Measurements from ENCODE around the gene WWC2. TPM values are rescaled to one million over a fixed set of nuclear protein-coding genes. Genes with fewer than 3 reads are reported as not detected.

The WWC2 gene
- polyA plus RNA-seq, 3 donors, result 4.8 to 8.9 (median 6.7) TPM

DNA sequence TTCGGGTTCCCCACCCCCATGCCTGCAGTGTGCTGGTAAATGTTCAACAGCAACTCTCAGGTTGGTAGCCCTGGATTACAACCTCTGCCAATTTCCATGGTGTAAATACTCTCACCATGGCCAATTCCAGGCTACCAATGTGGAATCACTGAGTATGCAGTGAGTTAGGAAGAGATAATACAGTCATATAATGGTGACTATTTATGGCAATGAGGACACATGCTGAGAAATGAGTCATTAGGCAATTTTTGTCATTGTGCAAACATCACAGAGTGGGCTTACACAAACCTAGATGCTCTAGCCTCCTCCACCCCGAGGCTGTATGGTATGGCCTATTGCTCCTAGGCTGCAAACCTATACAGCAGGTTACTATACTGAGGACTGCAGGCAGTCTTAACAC is 227.8 kb downstream of the WWC2 start:
- WGBS, 3 donors, result 43 to 79% (median 79%) methylated on average over 2 of the region's 2 CpGs

DNA sequence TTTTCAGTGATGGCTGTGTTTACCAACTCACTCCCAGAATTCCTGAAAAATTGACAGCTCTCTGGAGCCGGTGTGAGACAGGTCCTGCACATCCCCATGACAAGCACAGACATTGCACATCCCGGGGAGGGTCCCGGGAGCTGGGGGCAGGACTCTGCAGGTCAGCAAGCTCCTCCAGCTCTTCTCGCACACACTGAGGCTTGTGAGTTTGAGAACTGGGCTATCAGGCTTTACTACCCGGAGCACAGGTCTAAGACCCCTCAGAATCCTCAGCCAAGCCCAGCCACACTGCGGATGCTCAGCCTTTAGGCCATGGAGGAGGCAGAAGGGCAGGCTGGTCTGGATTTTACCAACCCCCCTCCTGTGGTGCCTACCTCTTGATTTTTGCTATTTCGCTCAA is 228.8 kb downstream of the WWC2 start:
- 89 to 94% (median 91%) methylated on average over 7 of the region's 7 CpGs for WGBS, 3 donors
- no peak overlapping the region for H3K27ac ChIP-seq (ENCODE audit: low read depth, low read length)

More for the DNA sequence above, 227.8 kb downstream of the WWC2 start:
- H3K27ac ChIP-seq (ENCODE audit: low read depth, low read length), result no peak overlapping the region

DNA sequence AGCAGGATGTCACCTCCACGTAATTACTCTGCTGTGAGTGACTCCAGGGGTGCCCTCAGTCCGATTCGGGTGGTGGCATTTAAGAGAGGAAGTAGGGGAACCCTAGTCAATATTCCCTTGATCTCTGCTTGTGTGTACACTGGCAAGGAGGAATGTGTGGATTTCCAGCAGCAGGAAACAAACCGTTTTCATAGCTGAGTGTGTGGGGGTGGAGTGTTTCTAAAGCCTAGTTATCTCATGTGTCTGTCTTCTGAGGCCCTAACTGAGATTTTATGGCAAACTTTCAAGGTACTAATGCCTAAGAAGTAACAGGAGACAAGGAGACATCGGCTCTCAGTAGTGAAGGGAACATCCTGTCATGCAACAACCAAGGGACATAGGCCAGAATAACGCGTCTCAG is 229.8 kb downstream of the WWC2 start:
- WGBS, 3 donors, result 46 to 51% (median 48%) methylated on average over 7 of the region's 7 CpGs
- H3K27ac ChIP-seq (ENCODE audit: low read depth, low read length), result no peak overlapping the region

DNA sequence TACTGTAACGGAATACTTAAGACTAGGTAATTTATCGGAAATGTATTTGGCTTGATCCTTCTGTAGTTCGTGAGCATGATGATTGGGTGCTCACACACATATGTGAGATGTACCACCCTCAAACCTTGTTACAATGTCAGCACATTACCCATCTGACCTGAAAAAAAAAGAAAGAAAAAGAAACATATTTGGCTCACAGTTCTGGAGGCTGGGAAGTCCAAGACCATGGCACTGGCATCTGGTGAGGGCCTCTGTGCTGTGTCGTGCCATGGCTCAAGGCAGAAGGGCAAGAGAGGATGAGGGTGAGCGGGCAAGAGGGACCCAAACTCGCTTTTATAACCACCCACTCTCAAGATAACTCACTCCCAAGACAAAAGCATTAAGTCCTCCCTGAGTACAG is 230.2 kb downstream of the WWC2 start:
- 86 to 93% (median 89%) methylated on average over 6 of the region's 6 CpGs for WGBS, 3 donors

DNA sequence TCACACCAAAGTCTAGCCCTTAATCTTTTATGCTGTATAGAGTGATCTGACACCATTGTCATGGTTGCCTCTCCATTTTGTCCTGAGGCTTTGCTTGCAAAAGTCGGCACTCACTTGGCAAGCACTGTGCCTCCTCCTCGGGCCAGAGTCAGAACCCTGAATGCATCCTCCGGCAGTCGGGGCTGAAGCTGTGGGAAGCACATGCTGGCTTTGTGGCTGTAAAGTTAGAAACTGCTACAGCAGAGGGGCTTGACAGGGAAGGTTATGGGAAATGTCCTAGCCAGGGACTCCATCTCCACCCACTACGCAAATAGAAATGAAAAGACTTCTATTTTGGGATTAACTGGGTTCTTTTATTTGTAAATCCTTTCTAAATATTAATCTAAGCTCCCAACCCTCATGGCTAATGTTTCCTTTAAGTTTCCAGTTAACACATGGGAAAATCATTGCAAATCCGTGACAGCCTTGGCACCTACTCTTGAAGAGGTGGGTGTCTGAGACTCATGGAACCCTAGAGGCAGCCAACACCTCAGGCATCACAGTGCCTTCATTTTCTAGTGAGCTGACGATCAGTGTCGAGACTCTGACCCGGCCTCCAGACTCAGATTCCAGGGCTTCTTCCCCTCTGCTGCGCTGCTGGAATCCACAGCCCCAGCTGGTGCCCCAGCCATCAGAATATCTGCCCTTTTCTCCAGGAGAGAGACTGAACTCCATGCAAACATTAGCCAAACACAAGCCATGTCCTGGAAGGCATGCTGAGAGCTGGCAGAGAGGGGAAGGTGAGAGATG is 231.1 kb downstream of the WWC2 start:
- H3K27ac ChIP-seq (ENCODE audit: low read depth, low read length), result no peak overlapping the region
- 74 to 77% (median 75%) methylated on average over 10 of the region's 10 CpGs for WGBS, 3 donors

More for the DNA sequence above, 230.2 kb downstream of the WWC2 start:
- no peak overlapping the region for H3K27ac ChIP-seq (ENCODE audit: low read depth, low read length)

DNA sequence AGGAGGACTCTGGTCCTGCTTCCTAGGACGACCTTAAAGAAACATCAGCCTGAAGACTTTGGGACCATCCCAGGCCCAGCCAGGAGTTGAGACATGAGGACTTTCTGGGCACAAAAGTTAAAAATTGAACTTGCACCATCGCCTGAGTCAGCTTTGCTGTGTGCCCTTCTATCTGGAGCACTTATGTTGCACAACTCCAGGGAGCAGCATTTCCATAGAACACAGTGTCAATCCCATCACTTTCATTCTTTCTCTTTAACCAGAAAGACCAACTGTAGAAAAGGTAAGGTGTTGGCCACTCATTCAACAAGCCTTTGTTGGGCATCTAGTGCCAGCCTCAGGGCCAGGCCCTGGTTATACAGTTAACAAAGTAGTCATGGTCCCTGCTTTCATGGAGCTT is 231.8 kb downstream of the WWC2 start:
- no peak overlapping the region for H3K27ac ChIP-seq (ENCODE audit: low read depth, low read length)
- WGBS, 3 donors, result 93 to 100% (median 94%) methylated on average over 2 of the region's 2 CpGs

DNA sequence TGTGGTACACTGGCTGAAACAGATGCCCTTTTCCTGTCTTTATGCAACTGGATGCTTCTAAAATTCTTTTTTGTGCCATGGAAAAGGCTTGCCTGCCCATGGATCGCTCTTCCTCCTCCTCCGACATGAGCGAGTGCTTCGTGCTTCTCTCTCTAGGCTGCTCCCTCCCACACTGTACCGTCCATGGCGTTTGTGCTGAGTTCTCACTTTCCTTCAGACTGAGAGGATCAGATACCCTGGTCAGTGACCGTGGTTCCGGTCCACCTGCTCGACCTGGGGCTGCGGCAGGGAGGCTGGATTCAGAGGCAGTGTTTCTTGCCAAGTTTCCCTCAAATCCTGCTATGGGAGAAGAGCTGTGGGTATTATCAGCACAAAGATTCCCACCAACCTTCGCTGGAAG is 233.4 kb downstream of the WWC2 start:
- 69 to 83% (median 70%) methylated on average over 11 of the region's 11 CpGs for WGBS, 3 donors
- H3K27ac ChIP-seq (ENCODE audit: low read depth, low read length), result no peak overlapping the region

DNA sequence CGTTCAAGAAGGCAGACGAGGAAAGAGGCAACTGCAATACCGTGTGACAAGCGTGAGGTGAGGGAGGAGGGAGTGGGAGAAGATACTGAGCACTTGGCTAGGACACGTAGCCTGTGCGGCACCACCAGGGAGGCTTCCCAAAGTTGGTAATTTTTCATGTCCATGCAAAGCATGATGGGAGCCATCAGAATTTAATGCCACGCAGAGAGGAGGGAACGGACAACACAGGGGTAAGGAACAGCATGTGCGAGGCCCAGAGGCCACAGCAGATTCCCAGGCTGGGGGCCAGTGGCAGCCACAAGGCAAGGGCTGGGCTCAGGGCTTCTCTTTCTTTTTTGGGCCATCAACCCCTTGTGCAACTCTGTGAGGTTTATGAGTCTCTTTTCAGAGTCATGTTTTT is 234.1 kb downstream of the WWC2 start:
- H3K27ac ChIP-seq (ENCODE audit: low read depth, low read length), result no peak overlapping the region
- WGBS, 3 donors, result 91 to 95% (median 92%) methylated on average over 9 of the region's 9 CpGs

DNA sequence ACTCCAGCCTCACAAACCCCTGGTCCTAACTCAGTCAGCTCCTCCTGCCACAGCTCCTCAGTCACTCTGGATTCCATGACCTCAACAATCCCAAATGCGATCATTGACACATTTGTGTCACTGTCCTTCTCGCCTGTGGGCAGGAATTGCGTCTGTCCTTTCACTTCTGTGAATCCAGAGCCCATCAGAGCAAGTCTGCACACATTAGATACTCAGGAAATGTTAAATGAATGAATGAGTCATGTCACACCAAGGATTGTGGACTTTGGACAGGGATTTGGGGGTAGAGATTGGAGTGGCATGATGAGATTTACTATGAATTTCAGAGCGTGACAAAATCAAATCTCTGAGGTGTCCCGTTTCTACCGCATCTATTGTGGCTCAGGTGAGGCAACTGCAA is 234.9 kb downstream of the WWC2 start:
- no peak overlapping the region for H3K27ac ChIP-seq (ENCODE audit: low read depth, low read length)
- 82 to 90% (median 87%) methylated on average over 6 of the region's 6 CpGs for WGBS, 3 donors

DNA sequence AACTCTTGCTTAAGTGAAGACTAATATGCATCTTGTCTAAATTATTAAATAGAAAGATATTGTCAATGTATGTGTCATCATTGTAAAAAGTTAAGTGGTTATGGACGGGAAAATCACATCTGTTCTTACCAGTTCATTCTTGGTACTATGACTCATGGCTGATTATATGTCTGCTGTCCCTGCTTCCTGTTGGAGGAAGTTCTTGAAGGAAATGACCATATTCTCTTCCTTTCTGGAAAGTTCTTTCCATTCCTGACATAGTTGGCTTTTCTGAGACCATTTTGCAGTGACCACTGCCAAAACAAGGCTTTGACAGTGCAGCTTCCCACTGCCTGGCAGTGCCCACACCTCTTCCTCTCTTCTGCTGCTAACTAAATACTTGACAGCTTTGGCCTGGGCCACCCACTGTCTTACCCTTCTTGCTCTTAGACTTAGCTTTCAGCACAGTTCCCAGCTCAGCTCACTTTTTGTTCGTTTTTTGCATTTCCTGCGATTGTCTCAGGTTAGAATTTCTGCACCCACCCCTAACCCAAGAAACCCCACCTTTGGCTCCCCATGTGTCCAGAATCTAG is 236.4 kb downstream of the WWC2 start:
- H3K27ac ChIP-seq (ENCODE audit: low read depth, low read length), result no peak overlapping the region
- WGBS, 3 donors, result 59 to 67% (median 63%) methylated on average over 3 of the region's 3 CpGs

DNA sequence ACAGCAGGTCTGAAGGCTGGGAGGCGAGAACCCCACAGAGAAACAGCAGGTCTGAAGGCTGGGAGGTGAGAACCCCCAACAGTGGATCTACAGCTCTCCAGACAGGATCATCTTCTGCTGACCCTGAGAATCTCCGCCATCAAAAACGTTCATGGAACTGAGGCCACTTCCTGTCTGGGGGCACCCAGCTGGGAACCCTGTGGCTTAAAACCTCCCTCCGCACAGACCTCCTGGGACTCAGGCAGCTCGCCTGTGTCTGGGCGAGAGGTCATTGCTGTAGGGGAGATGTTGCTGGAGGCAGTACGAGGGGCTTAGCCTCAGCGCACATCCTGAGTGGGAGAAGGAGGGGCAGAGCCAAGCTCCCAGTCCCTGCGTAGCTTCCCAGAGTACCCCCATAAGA is 238.3 kb downstream of the WWC2 start:
- WGBS, 3 donors, result 81 to 88% (median 85%) methylated on average over 9 of the region's 9 CpGs
- no peak overlapping the region for H3K27ac ChIP-seq (ENCODE audit: low read depth, low read length)

DNA sequence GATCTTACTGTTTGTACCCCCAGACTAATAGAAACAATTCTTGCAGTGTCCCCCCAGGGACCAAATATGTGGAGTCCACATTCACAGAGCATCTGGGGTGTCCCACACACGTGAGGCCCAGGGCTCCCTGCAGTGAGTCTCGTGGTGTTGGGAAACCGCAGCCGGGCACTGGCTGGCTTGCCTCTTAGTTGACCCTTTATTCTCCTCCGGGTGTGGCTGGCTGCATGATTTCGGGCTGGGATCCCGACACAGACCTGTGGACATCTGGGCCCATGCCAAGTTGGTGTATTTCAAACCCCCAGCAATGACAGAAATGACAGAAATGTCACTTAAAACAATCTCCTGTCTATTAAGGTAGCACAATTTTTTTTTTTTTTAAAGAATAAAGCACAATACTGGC is 238.8 kb downstream of the WWC2 start:
- 64 to 77% (median 67%) methylated on average over 7 of the region's 7 CpGs for WGBS, 3 donors
- H3K27ac ChIP-seq (ENCODE audit: low read depth, low read length), result no peak overlapping the region

DNA sequence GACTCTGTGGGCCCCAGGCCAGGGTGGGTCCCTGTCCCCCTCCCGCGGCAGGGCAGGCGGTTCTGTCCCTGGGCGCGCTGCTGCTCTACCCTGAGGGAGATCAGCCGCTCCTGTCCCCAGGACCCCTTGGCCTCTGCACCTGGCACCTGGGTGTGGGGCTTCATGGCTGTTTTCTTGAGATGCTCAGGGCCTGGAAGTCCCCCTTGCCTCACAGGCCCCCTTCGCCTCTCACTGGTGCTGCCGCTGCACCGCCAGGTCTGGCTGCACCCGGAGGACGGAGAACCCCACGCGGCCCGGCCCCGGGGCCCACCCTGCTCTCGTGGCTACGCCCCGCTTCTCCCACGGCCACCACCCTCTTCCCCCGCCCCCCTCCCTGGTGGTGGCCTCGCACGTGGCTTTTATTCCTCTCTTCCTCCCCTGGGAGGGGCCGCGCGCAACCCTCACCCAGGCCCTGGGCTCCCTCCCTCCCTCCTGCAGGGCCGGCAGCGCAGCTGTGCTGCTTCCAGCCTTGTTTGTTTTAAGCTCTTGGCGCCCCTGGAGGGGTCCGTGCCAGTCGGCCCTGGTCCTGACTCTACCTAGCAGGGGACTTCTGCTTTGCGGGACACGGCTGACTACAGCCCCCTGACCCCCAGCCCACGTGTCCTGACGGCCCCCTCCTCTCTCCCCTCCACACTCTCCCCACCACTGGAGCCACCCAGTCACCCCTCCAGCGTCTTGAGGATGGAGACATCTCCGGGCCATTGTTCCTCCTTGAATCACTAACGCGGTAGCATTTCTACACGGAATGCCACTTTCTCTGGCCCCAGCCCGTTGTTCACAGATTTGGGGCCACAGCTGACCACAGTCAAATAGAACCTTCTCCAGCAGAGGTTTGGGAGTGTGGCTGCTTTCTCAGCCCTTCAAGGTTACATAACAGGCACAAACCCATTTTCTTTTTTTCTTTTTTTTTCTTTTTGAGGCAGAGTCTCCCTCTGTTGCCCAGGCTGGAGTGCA is 243.8 kb downstream of the WWC2 start:
- WGBS, 3 donors, result 24 to 28% (median 27%) methylated on average over 38 to 40 of the region's 40 CpGs
- H3K27ac ChIP-seq (ENCODE audit: low read depth, low read length), result no peak overlapping the region

DNA sequence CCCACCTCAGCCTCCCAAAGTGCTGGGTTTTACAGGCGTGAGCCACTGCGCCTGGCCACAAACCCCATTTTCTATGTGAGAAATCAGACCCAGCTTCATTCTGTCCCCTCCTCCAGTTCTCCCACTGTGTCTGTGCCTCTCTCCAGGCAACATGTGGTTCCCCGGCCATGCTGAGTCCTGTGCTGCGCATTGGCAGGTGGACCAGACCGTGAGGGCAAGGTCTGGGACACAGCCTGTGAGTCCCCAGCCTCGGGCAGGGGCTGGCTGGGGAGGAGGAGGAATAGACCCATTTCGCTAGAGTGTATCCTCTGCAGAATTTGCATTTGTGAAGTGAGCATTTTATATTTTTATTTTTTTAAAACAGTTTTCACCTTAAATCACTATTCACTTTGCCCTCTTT is 244.7 kb downstream of the WWC2 start:
- 93 to 96% (median 93%) methylated on average over 7 of the region's 7 CpGs for WGBS, 3 donors
- no peak overlapping the region for H3K27ac ChIP-seq (ENCODE audit: low read depth, low read length)

DNA sequence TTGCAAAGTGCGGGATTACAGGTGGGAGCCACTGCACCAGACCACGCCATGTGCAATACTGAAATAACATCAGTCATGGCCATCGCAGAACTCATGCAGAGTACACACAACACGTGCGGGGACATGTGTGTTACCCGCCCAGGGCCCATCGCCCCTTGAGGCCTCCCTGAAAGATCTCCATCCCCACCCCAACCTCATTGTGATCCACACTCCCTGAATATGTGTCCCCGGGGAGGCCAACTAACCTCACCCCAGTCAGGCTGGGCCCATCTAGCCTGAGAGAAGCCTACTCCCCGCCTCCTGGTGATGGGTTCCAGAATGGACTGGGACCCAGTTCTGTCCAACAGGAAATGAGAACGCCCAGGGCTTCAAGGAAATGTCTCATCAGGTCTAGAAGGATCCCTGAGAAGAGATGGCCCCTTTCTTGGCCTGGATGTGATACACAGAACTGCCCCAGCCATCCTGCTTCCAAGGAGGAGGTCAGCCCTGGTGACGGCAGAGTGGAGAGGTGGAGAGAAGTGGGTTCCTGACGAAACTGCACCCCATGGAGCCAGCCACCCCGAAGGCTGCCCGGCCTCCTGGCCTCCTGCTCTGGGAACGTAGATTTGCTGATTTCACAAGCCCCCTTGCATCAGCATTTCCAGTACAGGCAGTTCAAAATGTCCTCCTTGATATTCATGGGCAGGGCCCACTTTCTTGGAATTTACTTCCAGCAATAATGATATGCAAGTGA is 245.6 kb downstream of the WWC2 start:
- no peak overlapping the region for H3K27ac ChIP-seq (ENCODE audit: low read depth, low read length)
- 81 to 91% (median 85%) methylated on average over 15 of the region's 15 CpGs for WGBS, 3 donors

DNA sequence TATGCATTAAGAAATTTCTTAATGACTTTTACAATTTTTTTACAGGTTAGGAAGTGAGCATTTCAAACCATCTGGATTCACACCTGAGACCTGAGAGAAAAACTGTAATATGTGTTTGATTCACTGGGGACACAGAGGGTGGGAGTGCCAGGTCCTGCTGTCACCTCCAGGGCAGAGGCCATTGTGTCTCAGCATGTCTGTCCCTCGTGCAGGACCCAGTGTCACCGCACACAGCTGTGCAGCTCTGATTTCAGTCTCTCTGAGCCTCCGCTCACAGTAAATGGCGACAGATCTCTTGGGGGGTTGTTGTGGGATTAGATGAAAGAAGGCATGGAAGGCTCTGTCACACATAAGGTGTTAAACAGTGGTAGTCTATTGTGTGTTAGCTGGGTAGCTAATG is 246.2 kb downstream of the WWC2 start:
- 89 to 90% (median 90%) methylated on average over 4 of the region's 4 CpGs for WGBS, 3 donors
- H3K27ac ChIP-seq (ENCODE audit: low read depth, low read length), result no peak overlapping the region

DNA sequence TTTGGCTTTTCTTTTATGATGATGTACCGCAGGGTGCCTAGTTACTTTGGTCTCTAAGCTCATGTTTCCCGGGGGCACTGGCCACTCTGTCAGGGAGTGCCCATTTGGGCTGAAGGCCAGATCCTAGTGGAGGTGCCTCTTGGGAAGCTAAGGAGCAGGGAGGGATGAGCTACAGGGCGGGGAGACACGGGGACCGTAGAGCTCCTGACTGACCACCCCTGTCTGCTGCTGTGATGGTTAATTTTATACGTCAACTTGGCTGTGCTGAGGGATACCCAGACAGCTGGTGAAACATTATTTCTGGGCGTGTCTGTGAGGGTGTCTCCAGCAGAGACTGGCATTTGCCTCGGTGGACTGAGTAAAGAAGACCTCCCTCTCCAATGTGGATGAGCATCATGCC is 248.1 kb downstream of the WWC2 start:
- H3K27ac ChIP-seq (ENCODE audit: low read depth, low read length), result no peak overlapping the region
- whole genome bisulfite sequencing, 3 donors, result 84 to 92% (median 89%) methylated on average over 8 of the region's 8 CpGs

DNA sequence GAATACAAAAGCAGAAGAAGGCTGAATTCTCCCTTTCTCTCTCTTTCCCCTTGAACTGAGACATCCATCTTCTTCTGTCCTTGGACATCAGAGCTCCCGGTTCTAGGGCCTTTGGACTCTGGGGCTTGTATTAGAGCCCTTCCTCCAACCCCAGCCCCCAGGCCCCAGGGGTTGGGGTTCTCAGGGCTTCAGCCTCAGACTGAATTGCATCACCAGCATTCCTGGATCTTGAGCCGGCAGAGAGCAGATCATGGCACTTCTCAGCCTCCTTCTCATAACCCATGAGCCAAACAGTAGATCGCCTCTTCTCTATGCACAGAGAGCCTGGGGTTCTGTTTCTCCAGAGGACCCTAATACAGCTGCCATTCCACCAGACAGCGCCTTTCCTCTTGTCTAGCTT is 248.5 kb downstream of the WWC2 start:
- WGBS, 3 donors, result 80 to 84% (median 81%) methylated on average over 4 of the region's 4 CpGs
- H3K27ac ChIP-seq (ENCODE audit: low read depth, low read length), result no peak overlapping the region

All from adipose tissue (tissue), 3 donors.